GM12892 (cell line): ENCODE results near the gene FAM180B.

Source experiments
- POLR2A ChIP-seq: IDR thresholded peaks from 2 replicates; pipeline ENCODE4 v1.6.1; 2011; ENCODE audit warnings: low read depth, low read length, control low read depth
- POLR2AphosphoS5 ChIP-seq: IDR thresholded peaks from 2 replicates; pipeline ENCODE4 v1.6.1; 2011; ENCODE audit warnings: low read depth, low read length, control low read depth
- TAF1 ChIP-seq: IDR thresholded peaks from 2 replicates; pipeline ENCODE4 v1.6.1; 2011; ENCODE audit warnings: low read depth, mild to moderate bottlenecking, control low read depth, low read length, borderline replicate concordance

DNA sequence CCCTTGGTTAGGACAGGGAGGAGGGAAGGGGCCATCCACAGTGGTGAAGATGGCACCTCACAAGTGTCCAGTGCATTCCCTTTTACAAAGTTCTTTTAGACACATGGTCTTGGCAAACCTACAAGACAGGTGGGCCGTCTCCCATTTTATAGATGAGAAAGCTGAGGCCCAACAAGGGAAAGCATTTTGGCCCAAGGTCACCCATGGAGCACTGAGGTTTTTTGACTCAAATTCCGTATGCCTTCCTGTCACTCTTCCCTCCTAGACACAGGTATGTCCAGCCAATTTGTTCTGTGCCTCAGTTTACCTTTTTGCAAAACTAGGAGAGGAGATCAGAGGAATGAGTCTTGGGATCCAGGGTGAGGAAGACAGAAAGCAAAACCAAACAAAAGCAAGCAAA is 6.5 kb downstream of the FAM180B start:
- TF ChIP-seq POLR2AphosphoS5 (no peak), POLR2A (no peak), TAF1 (no peak)
